Body of pancreas (tissue), 4 donors: ENCODE results near the gene CLP1.

ENCODE experiments used
- CTCF ChIP-seq, 7 experiments: fragments of 450-650 bp in 4 of 7; fragments of 200-600 bp in 3 of 7; sonication (generic) in 3 of 7; IDR thresholded peaks; one replicate each; pipeline ENCODE4 v1.5.1; 2016 to 2019; ENCODE audit warnings: antibody characterized with exemption in 7 of 7
- POLR2A ChIP-seq, 3 donors: fragments of 450-650 bp; IDR thresholded peaks; one replicate each; pipeline ENCODE4 v1.6.1; 2016; ENCODE audit warnings: antibody characterized with exemption in 3 of 3, mild to moderate bottlenecking in 2 of 3

DNA sequence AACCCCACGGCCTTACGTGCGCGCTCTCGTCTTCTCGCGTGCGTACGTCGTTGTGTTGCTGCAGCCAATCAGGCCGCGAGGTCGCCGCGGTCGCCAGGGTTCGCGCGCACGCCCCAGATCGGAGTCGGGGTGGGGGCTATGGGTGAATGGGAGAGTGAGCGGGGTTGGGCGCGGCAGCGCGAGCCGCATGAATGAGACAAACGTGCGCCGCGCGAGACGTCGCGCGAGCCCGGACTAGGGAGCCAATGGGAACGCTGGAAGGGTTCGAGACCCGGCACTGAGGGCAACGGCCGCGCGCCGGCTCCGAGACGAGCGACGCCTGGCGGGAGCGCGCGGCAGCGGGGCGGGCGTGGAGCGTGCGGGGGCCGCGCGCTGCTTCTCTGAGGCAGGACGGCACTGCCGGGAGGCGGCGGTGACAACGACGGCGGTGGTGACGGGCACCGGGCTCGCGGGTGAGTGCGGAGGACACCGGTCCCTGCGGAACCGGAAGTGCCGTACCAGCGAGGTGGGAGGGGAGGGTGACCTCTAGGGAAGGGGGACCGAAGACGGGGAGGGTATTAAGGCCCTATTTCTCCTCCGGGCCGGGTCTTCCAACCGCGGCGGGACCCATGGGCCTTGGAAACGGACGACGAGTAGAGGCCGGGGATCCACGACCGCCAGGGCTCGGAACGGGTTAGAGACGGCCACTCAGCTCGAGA, 10.3 kb downstream of the CLP1 start, which contains the start of gene ZDHHC5:
- TF ChIP-seq CTCF (IDR thresholded peaks at IDR 0.05) (peak; percentile 23 to 68 (median 35)), POLR2A (IDR thresholded peaks at IDR 0.05) (peak; percentile 73 to 81 (median 78))
